NCI-H748 (cell line): ENCODE measurements around the gene ACSF2.

Source experiments
- DNase-seq: peaks from one replicate; lab custom pipeline; 2025; ENCODE audit not compliant: unreplicated experiment; lab: John Stamatoyannopoulos, UW

Gene ACSF2

GRCh38 chr17:50495217-50495823 lies 69.3 kb downstream of the ACSF2 start:
- no peak for DNase-seq

GRCh38 chr17:50495918-50496317 lies 69.9 kb downstream of the ACSF2 start:
- DNase-seq, result no peak

GRCh38 chr17:50498021-50498874 lies 72.2 kb downstream of the ACSF2 start:
- DNase-seq, result no peak

GRCh38 chr17:50499270-50499669 lies 73.3 kb downstream of the ACSF2 start:
- no peak for DNase-seq

- no peak for DNase-seq
Observed at GRCh38 chr17:50499721-50500120, 73.7 kb downstream of the ACSF2 start.

GRCh38 chr17:50501054-50501453 lies 75.0 kb downstream of the ACSF2 start:
- no peak for DNase-seq

GRCh38 chr17:50502301-50502990 lies 76.4 kb downstream of the ACSF2 start:
- no peak for DNase-seq

- DNase-seq, result no peak
Observed at GRCh38 chr17:50505591-50506130, 79.6 kb downstream of the ACSF2 start.

- DNase-seq, result no peak
Observed at GRCh38 chr17:50506298-50506697, 80.3 kb downstream of the ACSF2 start.

GRCh38 chr17:50507871-50508572 lies 82.0 kb downstream of the ACSF2 start, which contains the start of gene MYCBPAP:
Gene MYCBPAP (plus strand): TSS chr17:50508439. CDS start chr17:50508675, 236 bp downstream.
- peak; percentile 89 for DNase-seq

GRCh38 chr17:50508573-50509460 lies 82.8 kb downstream of the ACSF2 start:
- DNase-seq, result no peak

- no peak for DNase-seq
Observed at GRCh38 chr17:50511058-50511457, 85.0 kb downstream of the ACSF2 start.

- no peak for DNase-seq
Observed at GRCh38 chr17:50513495-50513894, 87.5 kb downstream of the ACSF2 start.

GRCh38 chr17:50514388-50514787 lies 88.4 kb downstream of the ACSF2 start:
- no peak for DNase-seq

- DNase-seq, result no peak
Observed at GRCh38 chr17:50514936-50515702, 89.1 kb downstream of the ACSF2 start.

GRCh38 chr17:50517011-50517410 lies 91.0 kb downstream of the ACSF2 start:
- DNase-seq, result no peak

GRCh38 chr17:50517504-50518383 lies 91.7 kb downstream of the ACSF2 start:
- no peak for DNase-seq

- no peak for DNase-seq
Observed at GRCh38 chr17:50518384-50519023, 92.5 kb downstream of the ACSF2 start.
